SJCRH30 (cell line): ENCODE results near the gene KNDC1. TPM values are rescaled to one million over a fixed set of nuclear protein-coding genes. Genes with fewer than 3 reads are reported as not detected.

Experiments
- DNase-seq, 2 experiments: peaks; one replicate each; pipeline ENCODE4 v3.0.0-alpha.2; 2015 to 2020
- H3K27ac ChIP-seq: fragments of 250-450 bp; sonication (Bioruptor Pico); 2 replicates; pipeline ENCODE4 v1.5.1; 2020; ENCODE audit warnings: mild to moderate bottlenecking, moderate library complexity
- H3K27me3 ChIP-seq: fragments of 250-450 bp; sonication (Bioruptor Pico); 2 replicates; pipeline ENCODE4 v1.5.1; 2020; ENCODE audit warnings: mild to moderate bottlenecking, moderate library complexity
- H3K36me3 ChIP-seq: fragments of 250-450 bp; sonication (Bioruptor Pico); 2 replicates; pipeline ENCODE4 v1.5.1; 2020; ENCODE audit warnings: mild to moderate bottlenecking, moderate library complexity
- H3K4me1 ChIP-seq: fragments of 250-450 bp; sonication (Bioruptor Pico); 2 replicates; pipeline ENCODE4 v1.5.1; 2020; ENCODE audit warnings: mild to moderate bottlenecking, moderate library complexity
- H3K4me3 ChIP-seq: fragments of 250-450 bp; sonication (Bioruptor Pico); 2 replicates; pipeline ENCODE4 v1.5.1; 2020; ENCODE audit warnings: mild to moderate bottlenecking, moderate library complexity
- H3K9me3 ChIP-seq: fragments of 250-450 bp; sonication (Bioruptor Pico); replicated peaks from 2 replicates; pipeline ENCODE4 v1.5.1; 2020; ENCODE audit warnings: mild to moderate bottlenecking, moderate library complexity
- total RNA-seq: library from RNA; depleted of rRNA; stranded (reverse); fragments of >200 nt; shearing (Covaris generic); gene quantifications from 2 replicates; pipeline ENCODE4 v1.2.3, GENCODE V29; 2014; rRNA removed

Gene KNDC1
- total RNA-seq, 1 experiment from 2014 or later: 1.1 TPM

DNA sequence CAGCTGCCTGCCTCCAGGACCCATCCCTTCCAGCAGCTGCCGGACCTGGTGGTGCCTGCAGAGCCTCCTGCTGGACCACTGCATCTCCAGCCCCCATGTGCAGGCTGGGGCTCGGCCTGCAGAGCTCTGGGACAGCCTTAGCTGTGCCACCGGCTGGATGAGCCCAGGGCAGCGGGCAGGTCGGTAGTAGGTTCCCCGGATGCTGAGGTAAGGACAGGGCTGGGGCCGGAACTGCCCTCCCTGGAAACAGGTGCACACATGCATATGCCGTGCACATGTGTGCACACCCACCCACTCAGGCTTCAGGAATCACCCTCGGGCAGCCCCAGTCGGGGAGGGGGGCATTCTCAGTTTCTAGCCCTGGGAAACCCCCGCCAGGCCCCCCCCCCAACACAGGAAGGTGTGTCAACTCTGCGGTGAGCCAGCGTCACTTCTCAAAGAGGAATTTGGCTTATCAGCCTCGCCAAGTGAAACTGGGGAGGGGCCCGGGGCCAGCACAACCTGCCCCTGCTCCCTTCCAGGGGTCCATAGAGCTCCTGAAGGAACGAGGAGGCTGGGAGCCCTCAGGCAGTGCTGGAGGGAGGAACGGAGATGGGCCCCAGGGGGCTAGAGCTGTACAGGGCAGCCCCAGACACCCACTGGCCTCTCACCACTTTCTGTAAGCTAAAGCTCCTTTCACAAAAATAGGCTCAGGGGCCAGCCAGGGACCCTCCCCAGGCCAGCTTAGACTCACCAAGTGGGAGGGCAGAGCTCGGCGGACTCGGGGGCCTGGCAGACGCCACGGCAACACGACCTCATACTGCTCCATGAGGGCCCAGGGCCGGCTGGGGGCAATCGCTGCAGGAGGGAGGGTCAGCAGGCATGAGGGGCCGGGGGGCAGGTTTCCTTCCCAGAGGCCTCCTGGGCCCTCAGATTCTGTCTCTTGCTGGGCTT, 115.0 kb downstream of the KNDC1 start:
- Histone ChIP-seq H3K4me3 (no peak overlapping the region), H3K36me3 (no peaks in the 10 kb centered on the region), H3K9me3 (no peaks in the 10 kb centered on the region), H3K27me3 (no peaks in the 10 kb centered on the region), H3K4me1 (no peaks in the 10 kb centered on the region), H3K27ac (no peak overlapping the region)
- DNase-seq: peak; percentile 49 to 59

- DNase-seq: no peak
- Histone ChIP-seq H3K4me1 (no peaks in the 10 kb centered on the region), H3K27ac (no peak overlapping the region), H3K9me3 (no peaks in the 10 kb centered on the region), H3K36me3 (no peaks in the 10 kb centered on the region), H3K27me3 (no peaks in the 10 kb centered on the region), H3K4me3 (no peak overlapping the region)
Observed at GRCh38 chr10:133275684-133276092, 115.7 kb downstream of the KNDC1 start.

Other genes with a start within 250 kb of the KNDC1 start
- 1.1 and 1.7 TPM in 2 replicates for gene CFAP46, start 217.6 kb upstream of the KNDC1 start, total RNA-seq
- 0.81 and 1.0 TPM in 2 replicates for gene ADGRA1, start 72.3 kb upstream of the KNDC1 start, total RNA-seq
- gene UTF1, start 70.0 kb downstream of the KNDC1 start, total RNA-seq: not detected in 2 replicates
- 0.10 and 0.26 TPM in 2 replicates for gene VENTX, start 77.6 kb downstream of the KNDC1 start, total RNA-seq
- 0.56 and 0.67 TPM in 2 replicates for gene ADAM8, start 116.6 kb downstream of the KNDC1 start, total RNA-seq
- 23.3 and 24.4 TPM in 2 replicates for gene TUBGCP2, start 148.7 kb downstream of the KNDC1 start, total RNA-seq
- 23.9 and 28.5 TPM in 2 replicates for gene ZNF511, start 148.7 kb downstream of the KNDC1 start, total RNA-seq
- gene CALY, start 176.7 kb downstream of the KNDC1 start, total RNA-seq: not detected in 2 replicates
- not detected in 2 replicates for gene PRAP1, start 187.2 kb downstream of the KNDC1 start, total RNA-seq
- not detected in 2 replicates for gene FUOM, start 197.8 kb downstream of the KNDC1 start, total RNA-seq
- 63.6 and 65.7 TPM in 2 replicates for gene ECHS1, start 213.1 kb downstream of the KNDC1 start, total RNA-seq
- not detected in 2 replicates for gene PAOX, start 219.0 kb downstream of the KNDC1 start, total RNA-seq
- gene MTG1, start 233.9 kb downstream of the KNDC1 start, total RNA-seq: 21.7 and 26.4 TPM in 2 replicates